ENCODE results near the gene PEAR1.

Gene PEAR1

GRCh38 chr1:156859523-156860112 is 33.9 kb upstream of the PEAR1 start:
- Histone ChIP-seq H3K9me3 (ENCODE audit: insufficient read depth, low read length) (no peaks in the 10 kb centered on the region), H3K4me3 (ENCODE audit: low read length) (peak overlapping the region; percentile 76), H3K27me3 (ENCODE audit: low read depth, low read length) (peaks cover 45% of the 10 kb centered on the region), H3K4me2 (ENCODE audit: low read length) (peak overlapping the region; percentile 96), H3K4me1 (ENCODE audit: low read length) (peaks cover 17% of the 10 kb centered on the region; the same call in 1 of the 2 replicates), H3K36me3 (replicated peaks; ENCODE audit: low read depth, low read length) (no peaks in the 10 kb centered on the region), H3K79me2 (ENCODE audit: low read length) (no peaks in the 10 kb centered on the region), H4K20me1 (ENCODE audit: insufficient read depth, low read length) (no peaks in the 10 kb centered on the region), H2AFZ (ENCODE audit: low read depth, low read length) (no peak overlapping the region), H3K27ac (ENCODE audit: low read length) (no peak overlapping the region), H3K9ac (ENCODE audit: low read length) (peak overlapping the region; percentile 29)
- no peak for TF ChIP-seq EZH2phosphoT487 (IDR thresholded peaks at IDR 0.05; ENCODE audit: low read depth)
- no peak for TF ChIP-seq CTCF (IDR thresholded peaks at IDR 0.05; ENCODE audit: low read depth, low read length)

DNA sequence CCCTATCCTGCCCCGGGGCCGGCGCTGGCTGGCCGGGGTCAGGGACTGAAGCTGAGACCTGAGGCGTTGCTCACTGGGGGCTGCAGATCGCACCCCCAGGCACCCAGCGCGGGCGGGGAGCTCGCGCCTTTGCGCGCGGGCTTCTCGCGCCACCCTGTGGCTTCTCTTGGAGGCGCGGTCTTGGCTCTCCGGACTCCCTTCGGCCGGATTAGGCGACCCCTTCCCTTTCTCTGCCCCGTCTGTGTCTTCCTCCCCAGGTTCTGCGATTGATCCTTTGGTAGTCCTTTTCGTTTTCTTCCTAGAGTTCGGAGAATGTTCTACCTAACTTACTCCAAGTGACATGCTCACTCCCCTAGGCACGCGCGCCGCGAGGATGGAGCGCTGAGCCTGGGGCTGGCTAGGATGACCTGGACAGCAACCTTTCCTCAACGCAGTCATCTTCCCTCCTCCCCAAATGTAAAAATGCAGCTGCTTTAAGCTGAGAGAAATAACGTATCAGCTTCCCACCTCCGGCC is 33.3 kb upstream of the PEAR1 start:
- H3K27me3 ChIP-seq (ENCODE audit: low read depth, low read length), result peaks cover 50% of the 10 kb centered on the region
- H3K4me3 ChIP-seq (ENCODE audit: low read length), result peak overlapping the region; percentile 76
- H3K36me3 ChIP-seq (replicated peaks; ENCODE audit: low read depth, low read length), result no peaks in the 10 kb centered on the region
- H3K9me3 ChIP-seq (ENCODE audit: insufficient read depth, low read length), result no peaks in the 10 kb centered on the region
- H3K9ac ChIP-seq (ENCODE audit: low read length), result peak overlapping the region; percentile 29; the same call in 1 of the 2 replicates
- peaks cover 17% of the 10 kb centered on the region; the same call in 1 of the 2 replicates for H3K4me1 ChIP-seq (ENCODE audit: low read length)
- peak; percentile 95 for TF ChIP-seq CTCF (IDR thresholded peaks at IDR 0.05; ENCODE audit: low read depth, low read length)
- no peak for TF ChIP-seq EZH2phosphoT487 (IDR thresholded peaks at IDR 0.05; ENCODE audit: low read depth)
- H3K79me2 ChIP-seq (ENCODE audit: low read length), result no peaks in the 10 kb centered on the region
- no peak overlapping the region for H3K27ac ChIP-seq (ENCODE audit: low read length)
- no peaks in the 10 kb centered on the region for H4K20me1 ChIP-seq (ENCODE audit: insufficient read depth, low read length)
- H3K4me2 ChIP-seq (ENCODE audit: low read length), result peak overlapping the region; percentile 96
- H2AFZ ChIP-seq (ENCODE audit: low read depth, low read length), result peak overlapping the region; percentile 64

- H3K27ac ChIP-seq (ENCODE audit: low read length), result no peak within 1 kb of the TSS
- H3K27me3 ChIP-seq (ENCODE audit: low read depth, low read length), result peaks cover 54% of the 10 kb centered on the region
- peaks cover 17% of the 10 kb centered on the region; the same call in 1 of the 2 replicates for H3K4me1 ChIP-seq (ENCODE audit: low read length)
- TF ChIP-seq CTCF (IDR thresholded peaks at IDR 0.05; ENCODE audit: low read depth, low read length) (no peak), EZH2phosphoT487 (IDR thresholded peaks at IDR 0.05; ENCODE audit: low read depth) (no peak)
- no peaks in the 10 kb centered on the region for H3K79me2 ChIP-seq (ENCODE audit: low read length)
- no peaks in the 10 kb centered on the region for H3K36me3 ChIP-seq (replicated peaks; ENCODE audit: low read depth, low read length)
- H3K9ac ChIP-seq (ENCODE audit: low read length), result peak within 1 kb of the TSS; percentile 29; the same call in 1 of the 2 replicates
- H3K4me3 ChIP-seq (ENCODE audit: low read length), result peak within 1 kb of the TSS; percentile 76
- no peaks in the 10 kb centered on the region for H3K9me3 ChIP-seq (ENCODE audit: insufficient read depth, low read length)
- no peaks in the 10 kb centered on the region for H4K20me1 ChIP-seq (ENCODE audit: insufficient read depth, low read length)
- peak within 1 kb of the TSS; percentile 64 for H2AFZ ChIP-seq (ENCODE audit: low read depth, low read length)
- H3K4me2 ChIP-seq (ENCODE audit: low read length), result peak within 1 kb of the TSS; percentile 96
Observed at GRCh38 chr1:156860628-156861423, 32.7 kb upstream of the PEAR1 start, which contains the start of gene NTRK1. Gene NTRK1 (plus strand): TSS chr1:156860865. CDS start chr1:156860935, 70 bp downstream.

DNA sequence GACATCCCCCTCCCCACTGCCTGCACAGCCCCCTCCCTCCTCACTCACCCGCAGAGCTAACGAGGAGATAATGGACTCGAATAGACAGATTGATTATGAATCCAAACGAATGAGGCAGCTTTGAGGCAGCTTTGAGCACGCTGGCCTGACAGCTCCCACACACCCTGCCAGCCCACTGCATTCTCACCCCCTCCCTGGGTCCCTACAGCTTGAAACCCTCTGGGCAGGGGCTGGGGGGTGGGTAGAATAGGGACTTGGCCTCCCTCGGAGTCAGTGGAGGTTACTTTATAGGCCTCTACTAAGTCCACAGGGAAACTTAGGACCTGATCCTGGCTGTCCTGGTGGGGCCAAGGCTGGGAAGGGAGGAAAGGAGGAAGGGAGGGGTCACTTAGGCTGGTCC is 30.9 kb upstream of the PEAR1 start:
- Histone ChIP-seq H2AFZ (ENCODE audit: low read depth, low read length) (no peak overlapping the region), H3K4me3 (ENCODE audit: low read length) (no peak overlapping the region), H4K20me1 (ENCODE audit: insufficient read depth, low read length) (no peaks in the 10 kb centered on the region), H3K4me2 (ENCODE audit: low read length) (no peak overlapping the region), H3K27me3 (ENCODE audit: low read depth, low read length) (peaks cover 50% of the 10 kb centered on the region), H3K9ac (ENCODE audit: low read length) (no peak overlapping the region), H3K36me3 (replicated peaks; ENCODE audit: low read depth, low read length) (no peaks in the 10 kb centered on the region), H3K9me3 (ENCODE audit: insufficient read depth, low read length) (no peaks in the 10 kb centered on the region), H3K79me2 (ENCODE audit: low read length) (no peaks in the 10 kb centered on the region), H3K27ac (ENCODE audit: low read length) (no peak overlapping the region), H3K4me1 (ENCODE audit: low read length) (peaks cover 13% of the 10 kb centered on the region; the same call in 1 of the 2 replicates)
- TF ChIP-seq CTCF (IDR thresholded peaks at IDR 0.05; ENCODE audit: low read depth, low read length), result no peak
- no peak for TF ChIP-seq EZH2phosphoT487 (IDR thresholded peaks at IDR 0.05; ENCODE audit: low read depth)
